OCI-LY1 (cell line): Measurements from ENCODE around the gene MBNL1.

Source experiments
- H2AFZ ChIP-seq: fragments of 200-600 bp; sonication (generic), shearing (Covaris generic); 2 replicates; pipeline ENCODE4 v1.6.0; 2014; ENCODE audit warnings: antibody characterized with exemption, mild to moderate bottlenecking, low read length
- H3F3A ChIP-seq: fragments of 200-600 bp; sonication (generic), shearing (Covaris generic); 2 replicates; pipeline ENCODE4 v1.6.0; 2014; ENCODE audit warnings: mild to moderate bottlenecking, antibody characterized with exemption, low read length, moderate library complexity; ENCODE audit not compliant: insufficient read depth
- H3K27ac ChIP-seq: fragments of 200-600 bp; sonication (generic); 2 replicates; pipeline ENCODE4 v1.5.1; 2014; ENCODE audit warnings: low read length, mixed run types, mild to moderate bottlenecking, low read depth; ENCODE audit not compliant: poor library complexity, severe bottlenecking
- H3K27me3 ChIP-seq: fragments of 200-600 bp; sonication (generic); 2 replicates; pipeline ENCODE4 v1.6.0; 2014; ENCODE audit warnings: antibody characterized with exemption, mild to moderate bottlenecking, low read length, moderate library complexity; ENCODE audit not compliant: insufficient read depth
- H3K36me3 ChIP-seq: fragments of 200-600 bp; sonication (generic); 2 replicates; pipeline ENCODE4 v1.6.1; 2014; ENCODE audit warnings: mild to moderate bottlenecking, antibody characterized with exemption, low read length, moderate library complexity, mixed read lengths; ENCODE audit not compliant: insufficient read depth
- H3K4me1 ChIP-seq: fragments of 200-600 bp; sonication (generic); 2 replicates; pipeline ENCODE4 v1.5.1; 2014; ENCODE audit warnings: mild to moderate bottlenecking, low read length, moderate library complexity; ENCODE audit not compliant: insufficient read depth, severe bottlenecking
- H3K4me2 ChIP-seq: fragments of 200-600 bp; sonication (generic), shearing (Covaris generic); 2 replicates; pipeline ENCODE4 v1.6.1; 2014; ENCODE audit warnings: low read length
- H3K4me3 ChIP-seq: fragments of 200-600 bp; sonication (generic); 2 replicates; pipeline ENCODE4 v1.5.1; 2014; ENCODE audit warnings: low read length, low read depth, mild to moderate bottlenecking, mixed read lengths; ENCODE audit not compliant: poor library complexity, severe bottlenecking
- H3K79me2 ChIP-seq: fragments of 200-600 bp; shearing (Covaris generic); 2 replicates; pipeline ENCODE4 v1.6.1; 2016; ENCODE audit warnings: mixed run types, low read length, mixed read lengths; ENCODE audit not compliant: insufficient read depth
- H3K9ac ChIP-seq: fragments of 200-600 bp; sonication (generic), shearing (Covaris generic); 2 replicates; pipeline ENCODE4 v1.6.1; 2014; ENCODE audit warnings: mild to moderate bottlenecking, low read length, mixed read lengths
- H3K9me2 ChIP-seq: fragments of 200-600 bp; sonication (generic), shearing (Covaris generic); 2 replicates; pipeline ENCODE4 v1.6.1; 2014; ENCODE audit warnings: low read depth, mild to moderate bottlenecking, low read length, mixed read lengths
- H3K9me3 ChIP-seq: fragments of 200-600 bp; shearing (Covaris generic); 2 replicates; pipeline ENCODE4 v1.6.1; 2014; ENCODE audit warnings: low read length, mixed read lengths
- H4K20me1 ChIP-seq: fragments of 200-600 bp; sonication (generic), shearing (Covaris generic); 2 replicates; pipeline ENCODE4 v1.6.0; 2016; ENCODE audit warnings: mild to moderate bottlenecking, low read length; ENCODE audit not compliant: insufficient read depth
- EZH2 ChIP-seq: fragments of 200-600 bp; sonication (generic), shearing (Covaris generic); IDR thresholded peaks from 2 replicates; pipeline ENCODE4 v1.8.0; 2017; ENCODE audit warnings: borderline replicate concordance, mixed run types, mild to moderate bottlenecking, antibody characterized with exemption, low read length, moderate library complexity, mixed read lengths
- TF ChIP-seq, protein P1 (sequence below): fragments of 200-600 bp; sonication (generic), shearing (Covaris generic); IDR thresholded peaks from 2 replicates; pipeline ENCODE4 v1.5.1; 2017; ENCODE audit warnings: mild to moderate bottlenecking, antibody characterized with exemption, low read length, moderate library complexity, mixed read lengths

Gene MBNL1

DNA sequence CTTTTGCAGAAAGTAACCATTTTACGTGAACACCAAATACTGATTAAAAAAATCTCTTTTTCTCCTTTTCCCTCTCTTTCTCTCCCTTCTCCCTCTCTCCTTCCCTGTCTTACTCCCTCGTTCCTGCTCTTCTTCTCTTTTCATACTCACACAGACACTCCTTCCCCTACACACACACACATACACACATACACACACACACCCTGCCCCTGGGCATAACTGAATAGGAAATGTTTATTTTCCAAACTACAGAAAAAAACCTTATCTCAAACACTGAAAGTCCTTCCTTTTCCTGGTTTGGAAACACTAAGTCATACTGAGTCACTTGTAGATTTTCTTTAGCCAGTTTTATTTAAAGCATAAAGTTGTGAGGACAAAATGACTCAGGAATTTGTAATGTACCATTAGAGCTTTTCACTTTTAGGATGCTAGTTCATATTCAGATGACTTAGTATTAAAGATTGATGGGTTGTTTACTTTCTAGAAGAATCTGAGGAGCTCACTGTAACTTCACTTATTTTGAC is 62.4 kb downstream of the MBNL1 start:
- TF ChIP-seq, protein P1, sequence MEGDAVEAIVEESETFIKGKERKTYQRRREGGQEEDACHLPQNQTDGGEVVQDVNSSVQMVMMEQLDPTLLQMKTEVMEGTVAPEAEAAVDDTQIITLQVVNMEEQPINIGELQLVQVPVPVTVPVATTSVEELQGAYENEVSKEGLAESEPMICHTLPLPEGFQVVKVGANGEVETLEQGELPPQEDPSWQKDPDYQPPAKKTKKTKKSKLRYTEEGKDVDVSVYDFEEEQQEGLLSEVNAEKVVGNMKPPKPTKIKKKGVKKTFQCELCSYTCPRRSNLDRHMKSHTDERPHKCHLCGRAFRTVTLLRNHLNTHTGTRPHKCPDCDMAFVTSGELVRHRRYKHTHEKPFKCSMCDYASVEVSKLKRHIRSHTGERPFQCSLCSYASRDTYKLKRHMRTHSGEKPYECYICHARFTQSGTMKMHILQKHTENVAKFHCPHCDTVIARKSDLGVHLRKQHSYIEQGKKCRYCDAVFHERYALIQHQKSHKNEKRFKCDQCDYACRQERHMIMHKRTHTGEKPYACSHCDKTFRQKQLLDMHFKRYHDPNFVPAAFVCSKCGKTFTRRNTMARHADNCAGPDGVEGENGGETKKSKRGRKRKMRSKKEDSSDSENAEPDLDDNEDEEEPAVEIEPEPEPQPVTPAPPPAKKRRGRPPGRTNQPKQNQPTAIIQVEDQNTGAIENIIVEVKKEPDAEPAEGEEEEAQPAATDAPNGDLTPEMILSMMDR: no peak
- no peak for TF ChIP-seq EZH2
- Histone ChIP-seq H3K9me3 (no peaks in the 10 kb centered on the region), H4K20me1 (0 out of 2 replicates have a peak, but pooled peaks cover 3% of the 10 kb centered on the region), H3K4me1 (peaks cover 4% of the 10 kb centered on the region), H3K27me3 (no peaks in the 10 kb centered on the region), H3K79me2 (peaks cover 97% of the 10 kb centered on the region), H3K4me2 (no peak overlapping the region), H3K27ac (no peak overlapping the region), H3K9ac (no peak overlapping the region), H3K36me3 (peaks cover 69% of the 10 kb centered on the region), H2AFZ (no peak overlapping the region), H3F3A (no peaks in the 10 kb centered on the region), H3K4me3 (no peak overlapping the region), H3K9me2 (no peaks in the 10 kb centered on the region)

DNA sequence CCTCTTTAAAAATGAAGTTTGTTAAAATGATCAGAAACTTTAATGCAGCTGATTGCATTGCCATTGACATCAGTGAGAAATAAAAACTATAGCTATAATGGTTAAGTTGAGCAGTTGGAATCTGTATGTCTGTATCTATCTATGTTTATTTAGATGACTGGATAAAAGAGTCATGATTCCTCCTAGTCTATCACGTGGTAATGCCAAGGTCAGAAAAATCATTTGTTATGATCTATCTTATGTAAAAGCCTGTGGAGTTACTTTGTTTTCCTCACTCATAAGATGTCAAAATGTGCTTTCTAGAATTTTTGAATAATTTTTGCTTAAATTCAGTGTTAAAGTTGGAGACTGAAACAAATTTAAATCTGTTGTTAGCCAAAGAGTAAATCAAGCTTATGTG is 63.3 kb downstream of the MBNL1 start:
- 0 out of 2 replicates have a peak, but pooled peaks cover 3% of the 10 kb centered on the region for H4K20me1 ChIP-seq
- peaks cover 99% of the 10 kb centered on the region for H3K79me2 ChIP-seq
- no peaks in the 10 kb centered on the region for H3F3A ChIP-seq

DNA sequence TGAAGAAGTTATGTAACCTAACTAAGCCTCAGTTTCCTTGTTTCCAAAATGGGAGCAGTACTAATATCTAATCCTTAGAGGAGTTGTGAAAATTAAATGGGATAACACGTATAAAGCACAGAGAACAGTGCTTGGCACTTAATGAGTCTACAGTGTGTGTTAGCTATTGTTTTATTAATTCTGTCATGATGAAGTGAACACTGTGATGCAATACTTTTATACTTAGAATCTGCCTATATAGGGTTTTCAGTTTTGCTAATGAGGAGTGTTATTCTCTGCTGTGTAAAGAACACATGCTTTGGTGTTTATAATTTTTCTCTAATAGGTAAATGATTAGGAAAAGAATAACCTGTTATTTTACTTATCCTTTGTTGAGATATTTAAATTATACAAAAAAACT is 65.2 kb downstream of the MBNL1 start:
- H3K4me3 ChIP-seq: no peak overlapping the region
- no peak overlapping the region for H2AFZ ChIP-seq
- H3K9ac ChIP-seq: no peak overlapping the region
- TF ChIP-seq, protein P1: no peak
- TF ChIP-seq EZH2: no peak
- no peak overlapping the region for H3K27ac ChIP-seq
- no peaks in the 10 kb centered on the region for H3F3A ChIP-seq
- H3K79me2 ChIP-seq: peaks cover 90% of the 10 kb centered on the region
- no peak overlapping the region for H3K4me2 ChIP-seq
- peaks cover 77% of the 10 kb centered on the region for H3K36me3 ChIP-seq
- no peaks in the 10 kb centered on the region for H3K27me3 ChIP-seq
- no peaks in the 10 kb centered on the region for H3K9me2 ChIP-seq
- peaks cover 4% of the 10 kb centered on the region for H3K4me1 ChIP-seq
- H3K9me3 ChIP-seq: no peaks in the 10 kb centered on the region
- no peaks in the 10 kb centered on the region for H4K20me1 ChIP-seq

More for the DNA sequence above, 63.3 kb downstream of the MBNL1 start:
- no peaks in the 10 kb centered on the region for H3K27me3 ChIP-seq
- no peak overlapping the region for H3K4me2 ChIP-seq
- no peaks in the 10 kb centered on the region for H3K9me2 ChIP-seq
- H3K4me1 ChIP-seq: peaks cover 4% of the 10 kb centered on the region
- H3K36me3 ChIP-seq: peaks cover 72% of the 10 kb centered on the region
- TF ChIP-seq, protein P1: no peak
- no peak for TF ChIP-seq EZH2
- H2AFZ ChIP-seq: no peak overlapping the region
- H3K27ac ChIP-seq: no peak overlapping the region
- H3K4me3 ChIP-seq: no peak overlapping the region
- H3K9ac ChIP-seq: no peak overlapping the region
- no peaks in the 10 kb centered on the region for H3K9me3 ChIP-seq
